GM19455 (cell line): ENCODE results near the gene SMC3.
"Not testable (repeated sequence)": the region's sequence is repeated elsewhere in the genome, so short reads cannot be mapped to it uniquely, and the experiment has no call there.

ENCODE experiments used
- ATAC-seq: cut with Tn5 transposase; IDR thresholded peaks from one replicate; pipeline ENCODE4 v1.9.1; 2021; ENCODE audit not compliant: unreplicated experiment

The SMC3 gene

GRCh38 chr10:110576220-110576619, 8.7 kb downstream of the SMC3 start:
- no peak for ATAC-seq

GRCh38 chr10:110577056-110577455, 9.6 kb downstream of the SMC3 start:
- ATAC-seq = no peak

GRCh38 chr10:110584006-110584405, 16.5 kb downstream of the SMC3 start:
- ATAC-seq = no peak

GRCh38 chr10:110591760-110592159, 24.3 kb downstream of the SMC3 start:
- ATAC-seq = no peak

- no peak for ATAC-seq
These were observed 30.0 kb downstream of the SMC3 start for GRCh38 chr10:110597476-110597875.

- ATAC-seq = no peak
These were observed 33.1 kb downstream of the SMC3 start for GRCh38 chr10:110600487-110601101.

- ATAC-seq = no peak
These were observed 34.1 kb downstream of the SMC3 start for GRCh38 chr10:110601581-110601980.

GRCh38 chr10:110608087-110608486, 40.6 kb downstream of the SMC3 start:
- ATAC-seq = no peak

- no peak for ATAC-seq
These were observed 42.1 kb downstream of the SMC3 start for GRCh38 chr10:110609605-110610004.

- peak; percentile 44 for ATAC-seq
These were observed 42.8 kb downstream of the SMC3 start for GRCh38 chr10:110610308-110610774.

- ATAC-seq = not testable (repeated sequence)
These were observed 43.3 kb downstream of the SMC3 start for GRCh38 chr10:110610781-110611180.

GRCh38 chr10:110612087-110612486, 44.6 kb downstream of the SMC3 start:
- no peak for ATAC-seq

GRCh38 chr10:110612629-110613028, 45.1 kb downstream of the SMC3 start:
- ATAC-seq = no peak

- peak; percentile 7 for ATAC-seq
These were observed 46.0 kb downstream of the SMC3 start for GRCh38 chr10:110613341-110613995.

GRCh38 chr10:110613996-110614495, 46.6 kb downstream of the SMC3 start:
- peak; percentile 51 for ATAC-seq

- no peak for ATAC-seq
These were observed 47.7 kb downstream of the SMC3 start for GRCh38 chr10:110615057-110615747.

- ATAC-seq = no peak
These were observed 49.1 kb downstream of the SMC3 start for GRCh38 chr10:110616493-110617033.

GRCh38 chr10:110617425-110618229, 50.1 kb downstream of the SMC3 start:
- no peak for ATAC-seq

- ATAC-seq = no peak
These were observed 50.7 kb downstream of the SMC3 start for GRCh38 chr10:110618230-110618610.

- ATAC-seq = no peak
These were observed 52.3 kb downstream of the SMC3 start for GRCh38 chr10:110619514-110620397.
